Endothelial cell of umbilical vein (primary cell): ENCODE data around the gene ATG10.
"Not testable (repeated sequence)": the region's sequence is repeated elsewhere in the genome, so short reads cannot be mapped to it uniquely, and the experiment has no call there.

ENCODE experiments used
- CTCF ChIP-seq, 2 donors: IDR thresholded peaks; 1 replicate in 1 of 2; 2 replicates in 1 of 2; pipeline ENCODE4 v1.5.1; 2011; ENCODE audit warnings: low read length in 2 of 2, mild to moderate bottlenecking in 2 of 2, moderate library complexity in 2 of 2, control low read depth in 1 of 2, inconsistent platforms in 1 of 2, low read depth in 1 of 2; ENCODE audit not compliant: insufficient read depth in 1 of 2; ENCODE audit errors: extremely low read depth in 1 of 2
- EZH2 ChIP-seq: IDR thresholded peaks from 2 replicates; pipeline ENCODE4 v1.6.1; 2012; ENCODE audit warnings: borderline replicate concordance, low read depth, mild to moderate bottlenecking, moderate library complexity, low read length, inconsistent platforms; ENCODE audit not compliant: severe bottlenecking
- FOS ChIP-seq: IDR thresholded peaks from 2 replicates; pipeline ENCODE4 v1.6.1; 2011; ENCODE audit warnings: mild to moderate bottlenecking, low read length, moderate library complexity, borderline replicate concordance; ENCODE audit not compliant: insufficient read depth
- MAX ChIP-seq: IDR thresholded peaks from 2 replicates; pipeline ENCODE4 v1.6.1; 2011; ENCODE audit not compliant: insufficient read depth, insufficient read length
- POLR2A ChIP-seq: IDR thresholded peaks from 2 replicates; pipeline ENCODE4 v1.6.1; 2012; ENCODE audit warnings: low read depth, mild to moderate bottlenecking, control low read depth, low read length
- POLR2AphosphoS5 ChIP-seq: IDR thresholded peaks from 2 replicates; pipeline ENCODE4 v1.6.1; 2012; ENCODE audit warnings: low read depth, mild to moderate bottlenecking, control low read depth, low read length, moderate library complexity; ENCODE audit not compliant: insufficient read depth

DNA sequence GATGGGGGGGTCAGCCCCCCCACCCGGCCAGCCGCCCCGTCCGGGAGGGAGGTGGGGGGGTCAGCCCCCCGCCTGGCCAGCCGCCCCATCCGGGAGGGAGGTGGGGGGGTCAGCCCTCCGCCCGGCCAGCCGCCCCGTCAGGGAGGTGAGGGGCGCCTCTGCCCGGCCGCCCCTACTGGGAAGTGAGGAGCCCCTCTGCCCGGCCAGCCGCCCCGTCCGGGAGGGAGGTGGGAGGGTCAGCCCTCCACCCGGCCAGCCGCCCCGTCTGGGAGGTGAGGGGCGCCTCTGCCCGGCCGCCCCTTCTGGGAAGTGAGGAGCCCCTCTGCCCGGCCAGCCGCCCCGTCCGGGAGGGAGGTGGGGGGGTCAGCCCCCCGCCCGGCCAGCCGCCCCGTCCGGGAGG, 168.0 kb downstream of the ATG10 start:
- not testable (repeated sequence) for TF ChIP-seq POLR2A; CTCF (IDR thresholded peaks at IDR 0.05; ENCODE audit: extremely low read depth in 1 of 2, insufficient read depth in 1 of 2, low read depth in 1 of 2, low read length in 2 of 2); MAX; EZH2; POLR2AphosphoS5; FOS
